GM19035 (cell line): ENCODE data around the gene ECT2.
"Not testable (repeated sequence)": the region's sequence is repeated elsewhere in the genome, so short reads cannot be mapped to it uniquely, and the experiment has no call there.

Experiments
- ATAC-seq: cut with Tn5 transposase; IDR thresholded peaks from one replicate; pipeline ENCODE4 v1.9.1; 2021; ENCODE audit not compliant: unreplicated experiment

The ECT2 gene

GRCh38 chr3:172853921-172854666, 103.6 kb downstream of the ECT2 start:
- ATAC-seq, result no peak

GRCh38 chr3:172855037-172855436, 104.5 kb downstream of the ECT2 start:
- ATAC-seq, result no peak

GRCh38 chr3:172856795-172857742, 106.5 kb downstream of the ECT2 start:
- ATAC-seq, result no peak

GRCh38 chr3:172859041-172859440, 108.5 kb downstream of the ECT2 start:
- no peak for ATAC-seq

- not testable (repeated sequence) for ATAC-seq
Observed at GRCh38 chr3:172866726-172867350, 116.3 kb downstream of the ECT2 start.

GRCh38 chr3:172868582-172869200, 118.2 kb downstream of the ECT2 start:
- no peak for ATAC-seq

- ATAC-seq, result no peak
Observed at GRCh38 chr3:172869368-172869771, 118.8 kb downstream of the ECT2 start.

- no peak for ATAC-seq
Observed at GRCh38 chr3:172869784-172870518, 119.4 kb downstream of the ECT2 start.
